Stomach (tissue), 4 donors: ENCODE results near the gene SGIP1.

ENCODE experiments used
- POLR2A ChIP-seq, 4 donors: fragments of 450-650 bp; IDR thresholded peaks; one replicate each; pipeline ENCODE4 v1.6.1; 2016; ENCODE audit warnings: antibody characterized with exemption in 4 of 4, control low read depth in 2 of 4, mild to moderate bottlenecking in 1 of 4, moderate library complexity in 1 of 4
- POLR2AphosphoS5 ChIP-seq, 3 donors: sonication (generic); formaldehyde crosslinking; IDR thresholded peaks; one replicate each; pipeline ENCODE4 v1.6.1; 2016; ENCODE audit warnings: antibody characterized with exemption in 3 of 3
- TF ChIP-seq, protein P1 (sequence below), 7 experiments: fragments of 450-650 bp in 4 of 7; fragments of 200-600 bp in 3 of 7; sonication (generic) in 3 of 7; IDR thresholded peaks; one replicate each; pipeline ENCODE4 v1.5.1; 2016 to 2019; ENCODE audit warnings: antibody characterized with exemption in 7 of 7, control low read depth in 2 of 7, mild to moderate bottlenecking in 1 of 7

GRCh38 chr1:66546047-66546810, 12.3 kb downstream of the SGIP1 start:
- TF ChIP-seq, protein P1, sequence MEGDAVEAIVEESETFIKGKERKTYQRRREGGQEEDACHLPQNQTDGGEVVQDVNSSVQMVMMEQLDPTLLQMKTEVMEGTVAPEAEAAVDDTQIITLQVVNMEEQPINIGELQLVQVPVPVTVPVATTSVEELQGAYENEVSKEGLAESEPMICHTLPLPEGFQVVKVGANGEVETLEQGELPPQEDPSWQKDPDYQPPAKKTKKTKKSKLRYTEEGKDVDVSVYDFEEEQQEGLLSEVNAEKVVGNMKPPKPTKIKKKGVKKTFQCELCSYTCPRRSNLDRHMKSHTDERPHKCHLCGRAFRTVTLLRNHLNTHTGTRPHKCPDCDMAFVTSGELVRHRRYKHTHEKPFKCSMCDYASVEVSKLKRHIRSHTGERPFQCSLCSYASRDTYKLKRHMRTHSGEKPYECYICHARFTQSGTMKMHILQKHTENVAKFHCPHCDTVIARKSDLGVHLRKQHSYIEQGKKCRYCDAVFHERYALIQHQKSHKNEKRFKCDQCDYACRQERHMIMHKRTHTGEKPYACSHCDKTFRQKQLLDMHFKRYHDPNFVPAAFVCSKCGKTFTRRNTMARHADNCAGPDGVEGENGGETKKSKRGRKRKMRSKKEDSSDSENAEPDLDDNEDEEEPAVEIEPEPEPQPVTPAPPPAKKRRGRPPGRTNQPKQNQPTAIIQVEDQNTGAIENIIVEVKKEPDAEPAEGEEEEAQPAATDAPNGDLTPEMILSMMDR (IDR thresholded peaks at IDR 0.05), result no peak
- TF ChIP-seq POLR2AphosphoS5 (IDR thresholded peaks at IDR 0.05) (no peak), POLR2A (IDR thresholded peaks at IDR 0.05) (no peak)
